GM12801 (cell line): ENCODE results near the gene MVB12B.

Experiments
- TF ChIP-seq, protein P1 (sequence below): IDR thresholded peaks from one replicate; pipeline ENCODE4 v1.5.1; 2011; ENCODE audit warnings: control low read depth; ENCODE audit not compliant: insufficient read length; ENCODE audit errors: extremely low read depth

MVB12B gene

DNA sequence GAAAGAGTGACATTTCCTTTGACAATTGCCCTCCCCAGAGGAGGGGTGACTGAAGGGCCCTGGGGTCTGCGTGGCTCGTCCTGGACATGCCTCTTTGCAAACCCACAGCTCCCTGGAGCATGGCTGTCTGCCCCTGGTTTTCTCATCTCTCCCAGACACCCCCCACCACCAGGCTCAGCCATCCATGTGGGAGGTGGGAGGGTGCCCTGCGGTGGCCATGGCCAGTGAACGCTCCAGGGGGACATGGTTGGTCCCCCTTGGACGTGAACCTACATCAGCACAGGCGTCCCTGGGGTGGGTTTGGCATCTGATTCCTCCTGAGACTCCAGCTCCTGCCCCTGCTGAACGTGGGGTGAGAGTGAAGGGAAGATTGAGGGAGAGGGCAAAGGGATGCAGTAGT is 219.4 kb downstream of the MVB12B start:
- TF ChIP-seq, protein P1, sequence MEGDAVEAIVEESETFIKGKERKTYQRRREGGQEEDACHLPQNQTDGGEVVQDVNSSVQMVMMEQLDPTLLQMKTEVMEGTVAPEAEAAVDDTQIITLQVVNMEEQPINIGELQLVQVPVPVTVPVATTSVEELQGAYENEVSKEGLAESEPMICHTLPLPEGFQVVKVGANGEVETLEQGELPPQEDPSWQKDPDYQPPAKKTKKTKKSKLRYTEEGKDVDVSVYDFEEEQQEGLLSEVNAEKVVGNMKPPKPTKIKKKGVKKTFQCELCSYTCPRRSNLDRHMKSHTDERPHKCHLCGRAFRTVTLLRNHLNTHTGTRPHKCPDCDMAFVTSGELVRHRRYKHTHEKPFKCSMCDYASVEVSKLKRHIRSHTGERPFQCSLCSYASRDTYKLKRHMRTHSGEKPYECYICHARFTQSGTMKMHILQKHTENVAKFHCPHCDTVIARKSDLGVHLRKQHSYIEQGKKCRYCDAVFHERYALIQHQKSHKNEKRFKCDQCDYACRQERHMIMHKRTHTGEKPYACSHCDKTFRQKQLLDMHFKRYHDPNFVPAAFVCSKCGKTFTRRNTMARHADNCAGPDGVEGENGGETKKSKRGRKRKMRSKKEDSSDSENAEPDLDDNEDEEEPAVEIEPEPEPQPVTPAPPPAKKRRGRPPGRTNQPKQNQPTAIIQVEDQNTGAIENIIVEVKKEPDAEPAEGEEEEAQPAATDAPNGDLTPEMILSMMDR: no peak

GRCh38 chr9:126548312-126548711 is 221.7 kb downstream of the MVB12B start:
- TF ChIP-seq, protein P1: no peak

DNA sequence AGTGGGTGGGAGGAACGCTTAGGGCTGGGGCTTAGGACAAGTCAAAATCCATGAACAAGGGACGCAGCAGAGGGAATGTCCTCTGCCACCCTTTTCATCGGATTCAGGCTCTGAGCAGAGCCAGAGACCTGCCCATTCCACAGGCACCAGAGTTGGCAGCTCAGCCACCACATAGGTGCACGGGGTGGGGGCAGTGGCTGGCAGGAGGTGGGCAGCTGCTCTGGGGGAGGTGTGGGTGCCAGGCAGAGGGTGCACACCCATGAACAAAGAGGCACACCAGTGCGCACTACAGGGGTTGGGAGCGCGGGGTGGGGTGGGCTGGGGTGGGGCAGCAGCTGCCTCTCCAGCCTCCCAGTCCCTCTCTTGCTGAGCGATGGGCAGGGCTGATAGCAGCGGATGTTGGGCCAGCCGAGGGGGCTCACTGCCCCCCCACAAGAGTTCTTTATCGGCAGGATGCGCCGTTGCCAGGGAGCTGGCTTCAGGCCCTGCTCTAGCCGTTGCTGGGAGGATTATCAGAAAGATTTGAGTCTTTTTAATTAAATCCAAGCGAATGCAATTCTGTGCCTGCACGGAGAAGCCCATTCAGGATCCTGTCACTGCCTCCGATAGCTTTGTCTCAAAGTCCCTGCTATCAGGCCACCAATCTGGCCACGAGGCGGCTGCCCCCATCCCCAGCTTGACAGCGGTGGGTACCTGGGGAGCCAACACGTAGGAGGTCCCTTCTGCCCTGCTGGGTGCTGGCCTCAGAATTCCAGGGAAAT is 222.8 kb downstream of the MVB12B start:
- TF ChIP-seq, protein P1: no peak

DNA sequence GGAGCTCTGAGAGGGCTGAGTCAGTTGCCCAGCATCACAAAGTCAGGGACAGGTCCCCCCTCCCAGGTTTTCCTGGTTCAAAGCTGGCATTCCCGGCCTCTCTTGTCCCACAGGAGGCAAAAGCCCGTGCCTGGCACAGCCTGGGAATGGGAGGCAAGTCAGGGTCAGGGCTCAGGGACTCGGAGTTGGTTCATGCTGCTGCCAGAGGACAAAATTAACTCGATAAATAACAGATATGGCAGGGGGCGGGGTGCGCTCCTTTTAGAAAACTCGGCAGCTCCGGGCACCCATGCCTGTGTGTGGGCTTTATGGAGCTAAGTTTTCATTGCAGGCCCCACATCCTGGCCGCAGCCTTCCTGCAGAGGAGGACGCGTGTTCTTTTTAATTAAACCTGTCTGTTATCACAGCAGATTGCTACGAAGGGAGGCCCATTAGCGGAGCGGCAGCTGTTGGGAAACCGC is 224.3 kb downstream of the MVB12B start:
- TF ChIP-seq, protein P1: no peak

DNA sequence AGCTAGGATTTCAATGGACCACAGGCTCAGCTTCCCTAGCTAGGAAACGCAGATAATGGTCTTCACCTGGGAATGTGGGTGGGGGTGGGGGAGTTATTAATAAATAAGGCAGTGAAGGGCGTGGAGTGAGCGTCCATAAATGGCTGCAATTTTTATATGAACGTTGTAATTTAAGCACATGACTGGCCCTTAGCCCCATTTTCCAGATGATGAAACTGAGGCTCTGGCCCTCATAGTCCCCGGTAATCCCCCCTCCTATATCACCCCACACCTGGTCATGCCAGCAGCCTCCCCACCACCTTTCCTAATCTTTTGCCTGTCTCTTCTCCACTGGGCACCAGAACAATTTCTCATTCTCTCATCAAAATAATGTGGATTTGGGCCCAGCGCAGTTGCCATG is 225.2 kb downstream of the MVB12B start:
- TF ChIP-seq, protein P1: no peak

DNA sequence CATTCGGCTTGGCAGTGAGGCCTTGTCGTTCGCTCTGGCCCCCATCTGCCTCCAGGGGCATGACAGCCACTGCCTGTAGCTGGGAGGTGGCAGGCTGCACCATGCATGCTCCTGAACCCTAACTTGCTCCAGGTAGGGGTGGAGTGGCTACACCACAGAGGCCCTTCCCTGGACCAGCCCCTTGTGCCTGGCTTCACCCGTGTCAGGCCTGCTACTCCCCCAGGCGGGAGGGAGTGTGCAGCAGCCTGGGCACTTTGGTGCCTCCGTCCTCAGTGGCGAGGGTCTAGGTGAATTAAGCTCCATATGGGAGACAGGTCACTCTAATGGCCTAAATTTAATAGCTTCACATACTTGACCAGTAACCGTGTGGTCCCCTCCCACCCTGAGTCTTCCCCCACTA is 227.7 kb downstream of the MVB12B start:
- TF ChIP-seq, protein P1: no peak
